ENCODE data around the gene STUM. TPM values are rescaled to one million over a fixed set of nuclear protein-coding genes. Genes with fewer than 3 reads are reported as not detected.

Gene STUM
- total RNA-seq, 1 donor from 2014 or later, result not detected

DNA sequence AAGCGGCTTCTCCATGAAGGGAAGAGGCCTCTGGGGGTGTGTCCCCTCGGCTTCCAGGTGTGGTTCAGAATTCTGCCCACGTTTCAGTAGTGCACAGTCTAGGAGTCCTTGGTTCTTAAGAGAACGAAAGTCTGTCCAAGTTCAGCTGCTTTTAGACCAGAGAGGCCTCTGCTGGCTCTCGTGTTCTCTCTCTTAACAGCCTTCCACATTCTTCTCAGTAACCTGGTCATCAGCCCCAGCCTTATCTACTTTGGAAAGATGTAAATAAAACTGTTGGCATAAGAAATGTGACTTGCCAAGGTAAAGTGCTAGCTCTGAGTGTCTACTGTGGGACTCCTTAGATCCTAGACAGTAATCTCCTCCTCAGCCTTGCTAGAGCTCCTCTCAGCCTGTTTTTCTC lies 15.3 kb upstream of the STUM start:
- TF ChIP-seq EZH2 (IDR thresholded peaks at IDR 0.05), result no peak
- TF ChIP-seq, protein P1, sequence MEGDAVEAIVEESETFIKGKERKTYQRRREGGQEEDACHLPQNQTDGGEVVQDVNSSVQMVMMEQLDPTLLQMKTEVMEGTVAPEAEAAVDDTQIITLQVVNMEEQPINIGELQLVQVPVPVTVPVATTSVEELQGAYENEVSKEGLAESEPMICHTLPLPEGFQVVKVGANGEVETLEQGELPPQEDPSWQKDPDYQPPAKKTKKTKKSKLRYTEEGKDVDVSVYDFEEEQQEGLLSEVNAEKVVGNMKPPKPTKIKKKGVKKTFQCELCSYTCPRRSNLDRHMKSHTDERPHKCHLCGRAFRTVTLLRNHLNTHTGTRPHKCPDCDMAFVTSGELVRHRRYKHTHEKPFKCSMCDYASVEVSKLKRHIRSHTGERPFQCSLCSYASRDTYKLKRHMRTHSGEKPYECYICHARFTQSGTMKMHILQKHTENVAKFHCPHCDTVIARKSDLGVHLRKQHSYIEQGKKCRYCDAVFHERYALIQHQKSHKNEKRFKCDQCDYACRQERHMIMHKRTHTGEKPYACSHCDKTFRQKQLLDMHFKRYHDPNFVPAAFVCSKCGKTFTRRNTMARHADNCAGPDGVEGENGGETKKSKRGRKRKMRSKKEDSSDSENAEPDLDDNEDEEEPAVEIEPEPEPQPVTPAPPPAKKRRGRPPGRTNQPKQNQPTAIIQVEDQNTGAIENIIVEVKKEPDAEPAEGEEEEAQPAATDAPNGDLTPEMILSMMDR (IDR thresholded peaks at IDR 0.05), result no peak
- TF ChIP-seq EZH2phosphoT487 (IDR thresholded peaks at IDR 0.05), result no peak
- Histone ChIP-seq H3F3A (ENCODE audit: low read depth) (no peaks in the 10 kb centered on the region), H3K36me3 (no peaks in the 10 kb centered on the region), H3K9me3 (ENCODE audit: low read depth) (no peaks in the 10 kb centered on the region), H3K79me2 (ENCODE audit: low read depth) (no peaks in the 10 kb centered on the region), H4K20me1 (ENCODE audit: low read depth) (no peaks in the 10 kb centered on the region), H3K27ac (no peak overlapping the region), H3K9ac (no peak overlapping the region), H3K4me2 (peak overlapping the region; percentile 2), H3K27me3 (no peaks in the 10 kb centered on the region), H3K4me3 (no peak overlapping the region), H2AFZ (replicated peaks) (no peak overlapping the region), H3K4me1 (peaks cover 11% of the 10 kb centered on the region)
- no peak for DNase-seq (ENCODE audit: low spot score)
- Mint-ChIP-seq H3K9me3 (no peaks in the 10 kb centered on the region), H3K27me3 (ENCODE audit: insufficient read depth, low read depth) (peaks cover 7% of the 10 kb centered on the region), H3K4me1 (no peaks in the 10 kb centered on the region), H3K36me3 (no peaks in the 10 kb centered on the region), H3K4me3 (no peak overlapping the region), H3K27ac (no peak overlapping the region)

DNA sequence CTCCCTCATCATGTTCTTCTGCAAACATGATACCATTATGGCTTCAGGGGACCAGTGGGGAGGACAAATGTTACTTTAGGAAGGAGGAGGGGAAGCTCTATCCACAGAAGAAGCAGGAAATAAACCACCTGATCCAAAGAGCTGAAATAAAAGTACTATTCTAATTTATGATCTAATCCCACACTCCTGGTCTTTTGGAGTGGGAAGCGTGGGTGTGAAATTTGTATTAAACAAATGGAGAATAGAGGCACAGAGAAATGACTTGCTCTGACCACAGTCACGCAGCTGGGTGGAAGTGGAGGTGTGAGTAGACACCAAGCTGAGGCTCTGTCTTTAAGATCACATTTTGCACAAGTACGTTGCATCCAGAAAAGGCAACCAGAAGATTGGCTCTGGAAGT lies 14.5 kb upstream of the STUM start:
- no peaks in the 10 kb centered on the region for H3K9me3 ChIP-seq (ENCODE audit: low read depth)
- no peak overlapping the region for H3K4me2 ChIP-seq
- no peaks in the 10 kb centered on the region for H3K9me3 Mint-ChIP-seq

DNA sequence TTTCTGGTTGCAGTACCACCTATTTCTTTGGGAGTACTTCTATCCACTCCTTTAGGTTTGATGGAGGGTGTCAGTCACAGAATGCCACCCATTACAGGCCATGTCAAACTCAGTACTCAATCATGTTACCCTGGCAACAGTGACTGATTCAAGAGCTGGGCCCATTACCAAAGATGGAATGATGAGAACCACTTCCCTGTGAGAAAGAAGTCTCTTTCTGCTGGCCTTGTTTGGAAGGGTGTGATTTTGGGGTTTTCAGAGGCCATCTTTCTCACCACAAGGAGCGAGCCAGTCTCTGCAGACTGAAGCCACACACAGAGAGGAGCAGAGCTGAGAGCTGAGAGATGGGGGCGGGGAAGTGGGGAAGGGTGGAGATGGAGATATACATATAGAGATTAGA lies 13.9 kb upstream of the STUM start:
- H3K9me3 ChIP-seq (ENCODE audit: low read depth), result no peaks in the 10 kb centered on the region
- H3K27ac ChIP-seq, result no peak overlapping the region
- no peaks in the 10 kb centered on the region for H3K36me3 Mint-ChIP-seq
- no peaks in the 10 kb centered on the region for H3K36me3 ChIP-seq
- H3K4me3 Mint-ChIP-seq, result no peak overlapping the region
- no peaks in the 10 kb centered on the region for H3K9me3 Mint-ChIP-seq
- H3K4me3 ChIP-seq, result no peak overlapping the region
- no peaks in the 10 kb centered on the region for H3K4me1 Mint-ChIP-seq
- no peaks in the 10 kb centered on the region for H3K27me3 ChIP-seq
- DNase-seq (ENCODE audit: low spot score), result no peak
- no peaks in the 10 kb centered on the region for H3K79me2 ChIP-seq (ENCODE audit: low read depth)
- no peak overlapping the region for H3K4me2 ChIP-seq
- H3K4me1 ChIP-seq, result peaks cover 11% of the 10 kb centered on the region
- TF ChIP-seq, protein P1 (IDR thresholded peaks at IDR 0.05), result no peak
- TF ChIP-seq EZH2phosphoT487 (IDR thresholded peaks at IDR 0.05), result no peak
- no peak overlapping the region for H3K9ac ChIP-seq
- H3K27ac Mint-ChIP-seq, result no peak overlapping the region
- H3K27me3 Mint-ChIP-seq (ENCODE audit: insufficient read depth, low read depth), result peaks cover 10% of the 10 kb centered on the region
- no peaks in the 10 kb centered on the region for H4K20me1 ChIP-seq (ENCODE audit: low read depth)
- H2AFZ ChIP-seq (replicated peaks), result no peak overlapping the region
- no peaks in the 10 kb centered on the region for H3F3A ChIP-seq (ENCODE audit: low read depth)

More for the DNA sequence above, 14.5 kb upstream of the STUM start:
- TF ChIP-seq EZH2 (IDR thresholded peaks at IDR 0.05) (no peak), EZH2phosphoT487 (IDR thresholded peaks at IDR 0.05) (no peak)
- TF ChIP-seq, protein P1 (IDR thresholded peaks at IDR 0.05), result no peak
- peaks cover 11% of the 10 kb centered on the region for H3K4me1 ChIP-seq
- no peaks in the 10 kb centered on the region for H3K79me2 ChIP-seq (ENCODE audit: low read depth)
- no peaks in the 10 kb centered on the region for H3K36me3 Mint-ChIP-seq
- no peak overlapping the region for H2AFZ ChIP-seq (replicated peaks)
- no peaks in the 10 kb centered on the region for H3K27me3 ChIP-seq
- DNase-seq (ENCODE audit: low spot score), result no peak
- H4K20me1 ChIP-seq (ENCODE audit: low read depth), result no peaks in the 10 kb centered on the region
- no peak overlapping the region for H3K9ac ChIP-seq
- H3K27ac ChIP-seq, result no peak overlapping the region
- no peaks in the 10 kb centered on the region for H3K4me1 Mint-ChIP-seq
- no peak overlapping the region for H3K27ac Mint-ChIP-seq
- peaks cover 8% of the 10 kb centered on the region for H3K27me3 Mint-ChIP-seq (ENCODE audit: insufficient read depth, low read depth)
- H3K4me3 ChIP-seq, result no peak overlapping the region
- H3K4me3 Mint-ChIP-seq, result no peak overlapping the region
- no peaks in the 10 kb centered on the region for H3K36me3 ChIP-seq
- no peaks in the 10 kb centered on the region for H3F3A ChIP-seq (ENCODE audit: low read depth)

Measured in neural progenitor cell (in vitro differentiated cells).